GM19455 (cell line): ENCODE measurements around the gene TBCD.
"Not testable (repeated sequence)": the region's sequence is repeated elsewhere in the genome, so short reads cannot be mapped to it uniquely, and the experiment has no call there.

ENCODE experiments used
- ATAC-seq: cut with Tn5 transposase; IDR thresholded peaks from one replicate; pipeline ENCODE4 v1.9.1; 2021; ENCODE audit not compliant: unreplicated experiment

TBCD gene

GRCh38 chr17:82765371-82765770 is 13.5 kb downstream of the TBCD start:
- ATAC-seq, result no peak

- ATAC-seq, result no peak
Measured at GRCh38 chr17:82767041-82767754, 15.3 kb downstream of the TBCD start.

- no peak for ATAC-seq
Measured at GRCh38 chr17:82769041-82769440, 17.2 kb downstream of the TBCD start.

GRCh38 chr17:82772026-82772425 is 20.2 kb downstream of the TBCD start:
- ATAC-seq, result no peak

GRCh38 chr17:82774456-82774855 is 22.6 kb downstream of the TBCD start:
- not testable (repeated sequence) for ATAC-seq

- ATAC-seq, result no peak
Measured at GRCh38 chr17:82775001-82775823, 23.3 kb downstream of the TBCD start.

DNA sequence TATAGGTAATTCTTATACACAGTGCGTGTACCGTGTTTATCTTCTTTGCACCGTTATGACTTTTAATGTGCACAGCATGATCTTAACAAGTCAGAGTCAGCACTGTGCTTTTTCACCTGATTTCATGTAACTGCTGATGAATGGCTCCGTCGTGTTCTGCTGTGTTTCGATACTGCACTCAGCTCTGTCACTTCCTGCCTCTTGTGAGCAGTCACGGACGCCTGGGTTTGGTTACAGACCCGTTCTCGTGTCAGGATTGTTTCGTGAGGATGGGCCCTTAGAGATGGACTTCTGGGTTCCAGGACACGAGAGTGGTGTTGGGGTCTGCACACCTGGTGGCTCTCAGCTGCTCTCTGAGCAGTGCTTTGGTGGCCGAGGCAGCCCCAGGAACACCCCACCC is 24.6 kb downstream of the TBCD start:
- ATAC-seq, result no peak

DNA sequence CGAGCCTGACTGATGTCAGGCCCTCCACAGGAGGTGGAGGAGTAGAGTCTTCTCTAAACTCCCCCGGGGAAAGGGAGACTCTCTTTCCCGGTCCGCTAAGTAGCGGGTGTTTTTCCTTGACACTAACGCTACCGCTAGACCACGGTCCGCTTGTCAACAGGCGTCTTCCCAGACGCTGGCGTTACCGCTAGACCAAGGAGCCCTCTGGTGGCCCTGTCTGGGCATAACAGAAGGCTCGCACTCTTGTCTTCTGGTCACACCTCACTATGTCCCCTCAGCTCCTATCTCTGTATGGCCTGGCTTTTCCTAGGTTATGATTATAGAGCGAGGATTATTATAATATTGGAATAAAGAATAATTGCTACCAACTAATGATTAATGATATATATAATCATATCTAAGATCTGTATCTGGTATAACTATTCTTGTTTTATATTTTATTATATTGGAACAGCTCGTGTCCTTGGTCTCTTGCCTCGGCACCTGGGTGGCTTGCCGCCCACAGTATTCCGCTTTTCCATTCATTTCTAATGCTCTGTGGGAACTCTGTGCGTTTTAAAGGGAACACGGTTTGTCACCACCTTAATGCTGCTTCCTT is 26.0 kb downstream of the TBCD start:
- ATAC-seq, result not testable (repeated sequence)

GRCh38 chr17:82779541-82779940 is 27.7 kb downstream of the TBCD start:
- ATAC-seq, result no peak

DNA sequence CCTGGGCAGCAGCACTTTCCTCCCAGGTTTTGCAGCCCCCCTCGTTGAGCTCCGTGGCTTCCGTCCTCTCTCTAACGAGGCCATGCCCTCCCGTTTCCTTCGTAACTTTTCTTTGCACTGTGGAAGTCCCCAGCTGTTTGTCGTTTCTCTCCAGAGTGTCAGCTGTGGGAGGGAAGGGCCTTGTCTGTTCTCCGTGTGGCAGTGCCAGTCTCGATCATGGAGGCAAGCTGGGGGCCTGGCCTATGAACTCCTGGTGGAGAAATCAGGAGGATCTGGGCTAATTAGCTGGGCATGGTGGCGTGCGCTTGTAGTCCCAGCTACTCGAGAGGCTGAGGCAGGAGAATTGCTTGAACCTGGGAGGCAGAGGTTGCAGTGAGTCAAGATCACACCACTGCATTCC is 28.3 kb downstream of the TBCD start:
- ATAC-seq, result no peak

GRCh38 chr17:82780971-82781893 is 29.4 kb downstream of the TBCD start:
- no peak for ATAC-seq

- ATAC-seq, result no peak
Measured at GRCh38 chr17:82781894-82782274, 30.0 kb downstream of the TBCD start.

GRCh38 chr17:82782657-82783207 is 30.9 kb downstream of the TBCD start:
- no peak for ATAC-seq

GRCh38 chr17:82783498-82783897 is 31.6 kb downstream of the TBCD start:
- ATAC-seq, result no peak

DNA sequence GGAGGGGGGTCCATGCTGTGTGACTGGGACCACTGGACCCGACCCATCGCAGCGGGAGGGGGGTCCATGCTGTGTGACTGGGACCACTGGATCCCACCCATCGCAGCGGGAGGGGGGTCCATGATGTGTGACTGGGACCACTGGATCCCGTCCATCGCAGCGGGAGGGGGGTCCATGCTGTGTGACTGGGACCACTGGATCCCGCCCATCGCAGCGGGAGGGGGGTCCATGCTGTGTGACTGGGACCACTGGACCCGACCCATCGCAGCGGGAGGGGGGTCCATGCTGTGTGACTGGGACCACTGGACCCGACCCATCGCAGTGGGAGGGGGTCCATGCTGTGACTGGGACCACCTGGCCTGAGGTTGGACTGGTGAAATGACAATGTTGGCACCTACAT is 33.7 kb downstream of the TBCD start:
- ATAC-seq, result not testable (repeated sequence)

GRCh38 chr17:82786427-82786826 is 34.6 kb downstream of the TBCD start:
- ATAC-seq, result no peak

- no peak for ATAC-seq
Measured at GRCh38 chr17:82787081-82787848, 35.4 kb downstream of the TBCD start.

GRCh38 chr17:82788206-82789001 is 36.5 kb downstream of the TBCD start:
- ATAC-seq, result no peak

- no peak for ATAC-seq
Measured at GRCh38 chr17:82789051-82789592, 37.3 kb downstream of the TBCD start.
